GM23248 (cell line): ENCODE results near the gene SUN5. TPM values are rescaled to one million over a fixed set of nuclear protein-coding genes. Genes with fewer than 3 reads are reported as not detected.

Experiments
- DNase-seq: peaks from one replicate; pipeline ENCODE4 v3.0.0-alpha.2; 2015
- H2AFZ ChIP-seq: fragments of 200-600 bp; sonication (generic); 2 replicates; pipeline ENCODE4 v1.6.1; 2016; ENCODE audit warnings: antibody characterized with exemption
- H3F3A ChIP-seq: fragments of 200-600 bp; sonication (generic); 2 replicates; pipeline ENCODE4 v1.6.1; 2016; ENCODE audit warnings: mild to moderate bottlenecking, antibody characterized with exemption, mixed run types; ENCODE audit not compliant: insufficient read depth
- H3K27ac ChIP-seq: fragments of 200-600 bp; sonication (generic); 2 replicates; pipeline ENCODE4 v1.5.1; 2016; ENCODE audit warnings: mild to moderate bottlenecking
- H3K27me3 ChIP-seq: fragments of 200-600 bp; sonication (generic); replicated peaks from 2 replicates; pipeline ENCODE4 v1.6.1; 2016; ENCODE audit warnings: mild to moderate bottlenecking; ENCODE audit not compliant: insufficient read depth
- H3K36me3 ChIP-seq: fragments of 200-600 bp; sonication (generic); 2 replicates; pipeline ENCODE4 v1.6.1; 2016; ENCODE audit warnings: low read depth, mild to moderate bottlenecking
- H3K4me1 ChIP-seq: fragments of 200-600 bp; sonication (generic); 2 replicates; pipeline ENCODE4 v1.6.1; 2016; ENCODE audit warnings: mild to moderate bottlenecking; ENCODE audit not compliant: insufficient read depth
- H3K4me2 ChIP-seq: fragments of 200-600 bp; sonication (generic); one replicate; pipeline ENCODE4 v1.6.1; 2016; ENCODE audit warnings: mild to moderate bottlenecking; ENCODE audit not compliant: unreplicated experiment
- H3K4me3 ChIP-seq: fragments of 200-600 bp; sonication (generic); 2 replicates; pipeline ENCODE4 v1.5.1; 2016; ENCODE audit warnings: mild to moderate bottlenecking
- H3K79me2 ChIP-seq: fragments of 200-600 bp; sonication (generic); 2 replicates; pipeline ENCODE4 v1.6.1; 2016; ENCODE audit warnings: mild to moderate bottlenecking; ENCODE audit not compliant: insufficient read depth
- H3K9ac ChIP-seq: fragments of 200-600 bp; sonication (generic); 2 replicates; pipeline ENCODE4 v1.6.1; 2016; ENCODE audit warnings: mild to moderate bottlenecking
- H3K9me2 ChIP-seq: fragments of 200-600 bp; sonication (generic); 2 replicates; pipeline ENCODE4 v1.6.1; 2016; ENCODE audit warnings: mixed run types, mild to moderate bottlenecking, moderate library complexity; ENCODE audit not compliant: insufficient read depth
- H3K9me3 ChIP-seq: fragments of 200-600 bp; sonication (generic); one replicate; pipeline ENCODE4 v1.6.1; 2017; ENCODE audit warnings: low read depth
- H4K20me1 ChIP-seq: fragments of 200-600 bp; sonication (generic); 2 replicates; pipeline ENCODE4 v1.6.0; 2016; ENCODE audit not compliant: insufficient read depth
- EZH2 ChIP-seq: fragments of 200-600 bp; sonication (generic); IDR thresholded peaks from 2 replicates; pipeline ENCODE4 v1.6.1; 2018; ENCODE audit warnings: antibody characterized with exemption, mild to moderate bottlenecking; ENCODE audit not compliant: insufficient read depth, poor library complexity, severe bottlenecking
- EZH2phosphoT487 ChIP-seq: fragments of 200-600 bp; sonication (generic); IDR thresholded peaks from 2 replicates; pipeline ENCODE4 v1.6.1; 2018; ENCODE audit warnings: antibody characterized with exemption, moderate library complexity, mild to moderate bottlenecking, low read depth; ENCODE audit not compliant: insufficient read depth
- WGBS, 2 experiments: methylation state at CpG; one replicate each; pipeline ENCODE4 v1.1.6; 2015 to 2017; ENCODE audit warnings: low lambda C conversion rate in 2 of 2, low coverage in 1 of 2; ENCODE audit errors: missing lambda C conversion rate in 2 of 2; 5-methylcytosine and 5-hydroxymethylcytosine counted together
- in situ Hi-C: fragments of 300-500 bp; cut with MboI; formaldehyde crosslinking; loops from 2 replicates; pipeline ENCODE4 v1.15.0; 2020
- polyA plus RNA-seq: library from polyadenylated mRNA; unstranded; fragments of >200 nt; fragmentation: Nextera tagmentation; extraction: Ambion mirVana; gene quantifications from 2 replicates; pipeline ENCODE4 v1.2.1, GENCODE V29; 2016
- total RNA-seq: library from RNA; depleted of rRNA; stranded (reverse); fragments of >200 nt; shearing (Covaris generic); gene quantifications from 2 replicates; pipeline ENCODE4 v1.2.3, GENCODE V29; 2014

Gene SUN5
- total and polyA plus RNA-seq, 2 experiments from 2014 or later: not detected

DNA sequence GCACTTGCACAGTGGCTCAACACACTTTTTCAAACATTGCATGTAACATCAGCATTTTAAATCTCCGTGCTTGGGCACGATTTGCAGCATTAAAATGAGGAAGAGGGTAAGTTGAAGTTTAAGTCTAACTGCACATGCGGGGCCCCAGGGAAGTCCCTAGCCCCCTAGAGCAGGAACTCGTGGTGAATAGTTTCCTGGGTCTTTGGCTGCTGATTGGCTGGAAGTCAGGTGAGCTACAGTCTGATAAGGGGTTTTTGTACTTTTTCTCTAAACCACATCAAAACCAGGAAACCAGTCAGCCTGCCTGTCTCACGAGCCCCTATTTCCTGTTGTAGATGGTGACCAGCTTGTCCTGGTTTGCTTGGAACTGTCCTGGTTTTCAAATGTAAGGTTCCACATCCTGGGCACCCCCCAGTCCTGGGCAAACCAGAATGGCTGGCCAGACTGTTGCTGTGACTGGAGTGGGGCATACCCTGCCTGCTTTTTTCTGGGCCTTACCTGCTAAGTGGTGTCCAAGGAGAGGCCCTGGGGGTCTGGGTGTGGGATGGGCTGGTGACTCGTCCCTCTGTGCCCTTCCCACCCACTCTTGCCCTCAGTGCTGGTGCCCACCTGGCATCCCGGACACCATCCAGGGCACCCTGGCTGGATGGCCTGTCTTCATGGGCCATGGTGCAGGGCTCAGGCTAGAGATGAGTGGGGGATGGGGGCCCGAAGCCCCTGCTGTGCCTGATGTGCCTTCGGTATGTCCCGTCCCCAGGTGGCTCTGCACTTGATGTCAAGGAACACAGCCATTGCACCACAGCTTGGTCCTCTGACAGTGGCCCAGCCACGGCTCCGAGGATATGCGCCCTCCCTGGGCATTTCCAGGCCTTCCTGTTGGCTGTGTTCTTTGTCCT, 31.8 kb downstream of the SUN5 start:
- Histone ChIP-seq H2AFZ (no peak overlapping the region), H3K4me2 (no peak overlapping the region), H3K9me3 (no peaks in the 10 kb centered on the region), H3K9me2 (no peaks in the 10 kb centered on the region), H3K27ac (no peak overlapping the region), H3K9ac (no peak overlapping the region), H3K79me2 (no peaks in the 10 kb centered on the region), H3F3A (no peaks in the 10 kb centered on the region), H4K20me1 (no peaks in the 10 kb centered on the region), H3K4me3 (no peak overlapping the region), H3K27me3 (peaks cover 8% of the 10 kb centered on the region), H3K36me3 (no peaks in the 10 kb centered on the region), H3K4me1 (no peaks in the 10 kb centered on the region)
- no peak for DNase-seq
- in situ Hi-C loops: no loop called here
- 49 to 58% methylated on average over 13 of the region's 13 CpGs for WGBS, 2 experiments
- TF ChIP-seq EZH2phosphoT487 (no peak), EZH2 (no peak)

DNA sequence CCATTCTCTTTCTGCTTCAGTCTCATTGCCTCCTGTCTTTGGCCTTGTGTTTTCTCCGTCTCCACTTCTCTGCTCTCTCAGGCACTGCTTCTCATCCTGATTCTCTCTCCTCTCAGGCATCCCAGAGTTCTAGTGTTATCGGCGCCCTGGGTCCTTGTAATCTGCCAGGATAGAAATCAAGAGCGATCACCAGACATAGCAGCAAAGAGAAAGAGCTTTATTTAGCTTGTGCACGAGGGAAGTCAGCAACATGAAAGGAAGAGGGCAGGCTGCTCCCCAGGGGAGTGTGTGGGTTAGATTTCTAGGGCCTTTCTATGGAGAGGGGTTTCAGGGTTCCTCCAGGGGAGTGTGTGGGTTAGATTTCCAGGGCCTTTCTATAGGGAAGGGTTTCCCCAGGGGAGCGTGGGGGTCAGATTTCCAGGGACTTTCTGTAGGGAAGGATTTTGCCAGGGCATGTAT, 32.5 kb downstream of the SUN5 start:
- Histone ChIP-seq H3K27me3 (peaks cover 8% of the 10 kb centered on the region), H4K20me1 (no peaks in the 10 kb centered on the region), H3K9me3 (no peaks in the 10 kb centered on the region), H3K4me1 (no peaks in the 10 kb centered on the region), H3K4me2 (no peak overlapping the region), H2AFZ (no peak overlapping the region), H3K4me3 (no peak overlapping the region), H3F3A (no peaks in the 10 kb centered on the region), H3K36me3 (no peaks in the 10 kb centered on the region), H3K9me2 (no peaks in the 10 kb centered on the region), H3K9ac (no peak overlapping the region), H3K79me2 (no peaks in the 10 kb centered on the region), H3K27ac (no peak overlapping the region)
- WGBS, 2 experiments: 47 to 53% methylated on average over 6 of the region's 6 CpGs
- no peak for TF ChIP-seq EZH2
- no peak for TF ChIP-seq EZH2phosphoT487
- in situ Hi-C loops: no loop called here
- DNase-seq: no peak

DNA sequence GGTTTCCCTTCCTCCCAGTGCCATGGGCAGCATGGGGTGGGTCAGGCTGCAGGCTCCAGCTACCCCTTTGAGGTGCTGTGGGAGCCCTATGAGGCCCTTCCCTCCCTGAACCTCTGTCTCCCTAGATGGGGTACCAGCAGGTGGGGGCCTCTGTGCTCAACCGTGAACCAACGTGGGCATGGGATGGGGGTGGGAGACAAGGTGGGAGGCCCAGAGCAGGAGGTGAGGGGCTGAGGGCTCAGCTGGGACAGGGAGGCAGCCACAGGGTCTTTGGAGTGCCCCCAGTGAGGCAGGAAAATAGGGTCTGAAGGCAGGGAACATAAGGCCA, 33.3 kb downstream of the SUN5 start:
- Histone ChIP-seq H3K9ac (no peak overlapping the region), H3K36me3 (no peaks in the 10 kb centered on the region), H3K9me3 (no peaks in the 10 kb centered on the region), H3K4me1 (no peaks in the 10 kb centered on the region), H3K79me2 (no peaks in the 10 kb centered on the region), H3K4me3 (no peak overlapping the region), H4K20me1 (no peaks in the 10 kb centered on the region), H3K9me2 (no peaks in the 10 kb centered on the region), H3F3A (no peaks in the 10 kb centered on the region), H3K4me2 (no peak overlapping the region), H2AFZ (no peak overlapping the region), H3K27me3 (peaks cover 11% of the 10 kb centered on the region), H3K27ac (no peak overlapping the region)
- DNase-seq: no peak
- 59 to 79% methylated on average over 2 of the region's 2 CpGs for WGBS, 2 experiments
- in situ Hi-C loops: no loop called here
- TF ChIP-seq EZH2phosphoT487: no peak
- no peak for TF ChIP-seq EZH2

DNA sequence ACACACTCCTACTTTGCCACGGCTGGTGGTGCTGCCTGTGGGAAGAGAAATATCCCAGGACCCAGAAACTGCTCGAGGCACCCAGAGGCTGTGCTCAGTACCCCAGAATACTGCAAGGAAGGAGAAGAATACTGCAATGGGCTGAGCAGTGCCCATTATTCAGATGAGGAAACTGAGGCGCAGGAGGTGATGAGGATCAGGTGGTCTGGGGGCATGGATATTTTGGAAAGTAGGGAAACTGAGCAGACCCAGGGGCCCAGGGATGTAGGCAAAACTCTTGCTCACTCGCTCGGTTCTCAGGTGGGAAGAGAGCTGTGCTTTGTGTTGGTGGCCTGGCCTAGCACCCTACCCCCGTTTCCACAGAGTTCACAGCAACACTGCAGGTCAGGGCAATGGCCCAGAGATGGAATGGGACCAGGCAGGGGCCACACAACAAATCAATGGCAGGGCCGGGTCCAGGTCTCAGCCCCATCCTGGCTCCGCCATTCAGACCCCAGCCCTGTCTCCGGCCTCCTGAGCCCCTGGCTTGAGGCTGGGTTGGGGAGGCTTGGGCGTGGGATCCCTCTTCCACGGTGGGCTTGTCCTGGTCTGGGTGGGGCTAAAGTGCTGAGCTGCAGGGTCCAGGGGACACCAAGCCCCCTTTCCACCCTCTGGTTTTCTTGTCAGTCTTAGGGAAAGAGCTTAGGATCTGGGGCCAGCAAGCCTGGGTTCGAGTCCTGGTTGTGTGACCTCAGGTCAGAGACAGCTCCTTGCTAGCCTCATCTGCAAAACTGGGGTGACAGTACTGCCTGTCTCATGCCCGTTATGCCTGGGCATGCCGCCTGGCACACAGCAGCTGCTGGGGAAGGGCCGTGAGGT, 33.9 kb downstream of the SUN5 start:
- Histone ChIP-seq H4K20me1 (no peaks in the 10 kb centered on the region), H3K79me2 (no peaks in the 10 kb centered on the region), H3K4me3 (no peak overlapping the region), H3K36me3 (no peaks in the 10 kb centered on the region), H3K9me2 (no peaks in the 10 kb centered on the region), H2AFZ (no peak overlapping the region), H3K9ac (no peak overlapping the region), H3K4me1 (no peaks in the 10 kb centered on the region), H3K27ac (no peak overlapping the region), H3K4me2 (no peak overlapping the region), H3K27me3 (peaks cover 14% of the 10 kb centered on the region), H3K9me3 (no peaks in the 10 kb centered on the region), H3F3A (no peaks in the 10 kb centered on the region)
- whole genome bisulfite sequencing, 2 experiments: 58 to 60% methylated on average over 15 of the region's 15 CpGs
- TF ChIP-seq EZH2: no peak
- no peak for TF ChIP-seq EZH2phosphoT487
- no peak for DNase-seq
- in situ Hi-C loops: no loop called here
